GM12892 (cell line): ENCODE data around the gene CCDC57.

Source experiments
- POLR2A ChIP-seq: IDR thresholded peaks from 2 replicates; pipeline ENCODE4 v1.6.1; 2011; ENCODE audit warnings: low read depth, low read length, control low read depth
- TAF1 ChIP-seq: IDR thresholded peaks from 2 replicates; pipeline ENCODE4 v1.6.1; 2011; ENCODE audit warnings: low read depth, mild to moderate bottlenecking, control low read depth, low read length, borderline replicate concordance

DNA sequence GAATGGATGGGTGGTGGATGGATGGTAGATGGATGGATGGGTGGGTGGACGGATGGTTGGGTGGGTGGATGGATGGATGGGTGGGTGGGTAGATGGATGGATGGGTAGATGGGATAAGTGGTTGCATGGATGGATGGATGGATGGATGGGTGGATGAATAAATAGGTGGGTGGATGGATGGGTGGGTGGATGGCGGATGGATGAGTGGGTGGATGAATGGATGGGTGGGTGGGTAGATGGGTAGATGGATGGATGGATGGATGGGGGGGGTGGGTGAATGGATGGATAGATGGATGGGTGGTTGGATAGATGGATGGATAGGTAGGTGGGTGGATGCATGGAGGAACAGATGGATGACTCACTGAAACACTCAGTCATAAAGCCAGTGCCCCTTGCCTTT lies 63.6 kb downstream of the CCDC57 start:
- TF ChIP-seq TAF1 (no peak), POLR2A (no peak)
